C4-2B (cell line): ENCODE measurements around the gene TRAPPC3.
A peak's percentile ranks its signal among the peaks of the same experiment; 100 is the strongest.

Experiments used
- ZFX ChIP-seq: fragments of 450-650 bp; IDR thresholded peaks from 2 replicates; pipeline ENCODE4 v1.6.1; 2017
- TF ChIP-seq, protein P1 (sequence below): fragments of 450-650 bp; conservative IDR thresholded peaks from 2 replicates; pipeline ENCODE4 v1.5.1; 2017; ENCODE audit warnings: mild to moderate bottlenecking

GRCh38 chr1:36187800-36188593, 38.7 kb upstream of the TRAPPC3 start:
- TF ChIP-seq, protein P1, sequence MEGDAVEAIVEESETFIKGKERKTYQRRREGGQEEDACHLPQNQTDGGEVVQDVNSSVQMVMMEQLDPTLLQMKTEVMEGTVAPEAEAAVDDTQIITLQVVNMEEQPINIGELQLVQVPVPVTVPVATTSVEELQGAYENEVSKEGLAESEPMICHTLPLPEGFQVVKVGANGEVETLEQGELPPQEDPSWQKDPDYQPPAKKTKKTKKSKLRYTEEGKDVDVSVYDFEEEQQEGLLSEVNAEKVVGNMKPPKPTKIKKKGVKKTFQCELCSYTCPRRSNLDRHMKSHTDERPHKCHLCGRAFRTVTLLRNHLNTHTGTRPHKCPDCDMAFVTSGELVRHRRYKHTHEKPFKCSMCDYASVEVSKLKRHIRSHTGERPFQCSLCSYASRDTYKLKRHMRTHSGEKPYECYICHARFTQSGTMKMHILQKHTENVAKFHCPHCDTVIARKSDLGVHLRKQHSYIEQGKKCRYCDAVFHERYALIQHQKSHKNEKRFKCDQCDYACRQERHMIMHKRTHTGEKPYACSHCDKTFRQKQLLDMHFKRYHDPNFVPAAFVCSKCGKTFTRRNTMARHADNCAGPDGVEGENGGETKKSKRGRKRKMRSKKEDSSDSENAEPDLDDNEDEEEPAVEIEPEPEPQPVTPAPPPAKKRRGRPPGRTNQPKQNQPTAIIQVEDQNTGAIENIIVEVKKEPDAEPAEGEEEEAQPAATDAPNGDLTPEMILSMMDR: peak; percentile 93
- TF ChIP-seq ZFX: no peak
